Measurements from ENCODE around the gene DNAH7.
"Not testable (repeated sequence)": the region's sequence is repeated elsewhere in the genome, so short reads cannot be mapped to it uniquely, and the experiment has no call there.

The DNAH7 gene

DNA sequence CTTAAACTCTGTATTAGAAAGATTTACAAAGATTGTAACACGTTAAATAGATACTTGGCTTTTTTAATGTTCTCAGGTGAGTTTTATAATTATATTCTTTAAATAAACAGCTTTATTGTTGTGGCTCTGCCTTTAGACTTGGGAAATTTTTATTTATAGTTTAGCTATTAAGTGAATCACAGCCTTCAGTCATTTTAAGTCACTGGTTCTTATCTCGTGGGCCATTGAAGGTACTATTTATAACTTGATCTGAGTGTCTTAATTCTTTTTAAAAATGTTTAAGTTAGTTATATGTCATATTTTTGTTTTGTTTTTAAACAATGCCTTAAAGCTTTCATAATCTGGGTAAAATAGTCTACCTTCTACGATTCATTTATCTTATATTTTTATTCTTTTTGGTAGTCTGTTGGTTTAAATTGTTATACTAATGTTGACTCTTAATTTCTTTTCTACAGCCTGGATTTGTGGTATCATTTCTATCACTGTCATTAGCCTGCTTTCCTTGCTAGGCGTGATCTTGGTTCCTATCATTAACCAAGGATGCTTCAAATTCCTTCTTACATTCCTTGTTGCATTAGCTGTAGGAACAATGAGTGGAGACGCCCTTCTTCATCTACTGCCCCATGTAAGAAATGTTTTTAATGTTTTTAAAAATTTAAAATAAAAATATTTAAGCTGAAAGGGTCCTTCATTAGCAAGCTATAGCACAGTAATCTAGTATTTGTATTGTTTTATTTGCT lies 362.3 kb downstream of the DNAH7 start:
- Histone ChIP-seq H3K4me1 (ENCODE audit: control insufficient read depth, low read depth, low read length) (peaks cover 9% of the 10 kb centered on the region), H3K9me3 (ENCODE audit: control insufficient read depth, low read depth, low read length) (no peaks in the 10 kb centered on the region), H3K4me3 (ENCODE audit: low read length) (no peak overlapping the region), H3K36me3 (ENCODE audit: control insufficient read depth, low read depth, low read length) (peaks cover 9% of the 10 kb centered on the region), H3K9ac (ENCODE audit: low read length) (no peak overlapping the region), H3K27ac (ENCODE audit: low read length) (peak overlapping the region; percentile 59), H3K27me3 (ENCODE audit: control insufficient read depth, insufficient read depth, low read length) (no peaks in the 10 kb centered on the region)

DNA sequence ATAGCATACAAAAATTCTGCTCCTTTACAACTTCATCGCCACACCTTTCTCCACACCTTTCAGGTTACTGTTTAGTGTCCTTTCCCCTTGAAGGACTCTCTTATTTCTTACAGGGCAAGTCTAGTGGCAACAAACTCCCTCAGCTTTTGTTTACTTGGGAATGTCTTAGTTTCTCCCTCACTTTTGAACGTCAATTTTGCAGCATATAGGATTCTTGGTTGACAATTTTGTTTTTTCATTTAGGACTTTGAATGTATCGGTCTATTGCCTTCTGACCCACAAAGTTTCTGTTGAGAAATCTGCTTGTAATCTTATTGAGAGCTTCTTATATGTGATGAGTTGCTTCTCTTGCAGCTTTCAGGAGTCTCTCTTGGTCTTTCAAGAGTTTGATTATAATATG lies 368.2 kb downstream of the DNAH7 start:
- Histone ChIP-seq H3K36me3 (ENCODE audit: control insufficient read depth, low read depth, low read length) (no peaks in the 10 kb centered on the region), H3K27ac (ENCODE audit: low read length) (no peak overlapping the region), H3K9ac (ENCODE audit: low read length) (no peak overlapping the region), H3K9me3 (ENCODE audit: control insufficient read depth, low read depth, low read length) (no peaks in the 10 kb centered on the region), H3K27me3 (ENCODE audit: control insufficient read depth, insufficient read depth, low read length) (no peaks in the 10 kb centered on the region), H3K4me1 (ENCODE audit: control insufficient read depth, low read depth, low read length) (peaks cover 1% of the 10 kb centered on the region), H3K4me3 (ENCODE audit: low read length) (no peak overlapping the region)

DNA sequence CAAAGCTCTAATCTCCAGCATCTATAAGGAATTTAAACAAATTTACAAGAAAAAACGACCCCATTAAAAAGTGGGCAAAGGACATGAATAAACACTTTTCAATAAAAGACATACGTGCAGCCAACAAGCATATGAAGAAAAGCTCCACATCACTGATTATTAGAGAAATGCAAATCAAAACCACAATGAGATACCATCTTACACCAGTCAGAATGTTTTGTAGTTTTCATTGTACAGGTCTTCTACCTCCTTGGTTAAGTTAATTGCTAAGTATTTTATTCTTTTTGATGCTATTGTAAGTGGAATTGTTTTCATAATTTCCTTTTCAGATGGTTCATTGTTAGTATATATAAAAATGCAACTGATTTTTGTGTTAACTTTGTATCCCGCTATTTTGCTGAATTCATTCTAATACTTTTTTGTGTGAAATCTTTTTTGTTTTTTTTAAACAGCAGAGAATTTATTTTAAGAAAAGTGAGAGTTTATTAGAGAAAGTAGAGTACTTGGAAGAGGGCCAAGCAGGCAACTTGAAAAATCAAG lies 370.9 kb downstream of the DNAH7 start:
- Histone ChIP-seq H3K36me3 (ENCODE audit: control insufficient read depth, low read depth, low read length) (no peaks in the 10 kb centered on the region), H3K9me3 (ENCODE audit: control insufficient read depth, low read depth, low read length) (no peaks in the 10 kb centered on the region), H3K27ac (ENCODE audit: low read length) (no peak overlapping the region), H3K4me1 (ENCODE audit: control insufficient read depth, low read depth, low read length) (peaks cover 12% of the 10 kb centered on the region), H3K27me3 (ENCODE audit: control insufficient read depth, insufficient read depth, low read length) (no peaks in the 10 kb centered on the region), H3K4me3 (ENCODE audit: low read length) (no peak overlapping the region), H3K9ac (ENCODE audit: low read length) (no peak overlapping the region)

DNA sequence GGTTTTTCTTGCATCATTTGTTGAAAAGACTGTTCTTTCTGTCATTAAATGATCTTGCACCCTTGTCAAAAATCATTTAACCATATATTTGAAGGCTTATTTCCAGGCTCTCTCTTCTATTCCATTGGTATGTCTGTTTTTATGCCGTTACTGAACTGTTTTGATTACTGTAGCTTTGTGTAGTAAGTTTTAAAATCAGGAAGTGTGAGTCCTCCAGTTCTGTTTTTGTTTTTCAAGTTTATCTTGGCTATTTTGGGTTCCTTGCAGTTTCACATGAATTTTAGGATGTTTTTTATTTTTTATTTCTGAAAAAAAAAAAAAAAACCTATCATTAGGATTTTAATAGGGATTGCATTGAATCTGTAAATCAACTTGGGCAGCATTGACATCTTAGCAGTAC lies 372.6 kb downstream of the DNAH7 start:
- Histone ChIP-seq H3K4me3 (ENCODE audit: low read length) (no peak overlapping the region), H3K27me3 (ENCODE audit: control insufficient read depth, insufficient read depth, low read length) (no peaks in the 10 kb centered on the region), H3K27ac (ENCODE audit: low read length) (no peak overlapping the region), H3K9me3 (ENCODE audit: control insufficient read depth, low read depth, low read length) (no peaks in the 10 kb centered on the region), H3K4me1 (ENCODE audit: control insufficient read depth, low read depth, low read length) (peaks cover 12% of the 10 kb centered on the region), H3K36me3 (ENCODE audit: control insufficient read depth, low read depth, low read length) (no peaks in the 10 kb centered on the region), H3K9ac (ENCODE audit: low read length) (no peak overlapping the region)

DNA sequence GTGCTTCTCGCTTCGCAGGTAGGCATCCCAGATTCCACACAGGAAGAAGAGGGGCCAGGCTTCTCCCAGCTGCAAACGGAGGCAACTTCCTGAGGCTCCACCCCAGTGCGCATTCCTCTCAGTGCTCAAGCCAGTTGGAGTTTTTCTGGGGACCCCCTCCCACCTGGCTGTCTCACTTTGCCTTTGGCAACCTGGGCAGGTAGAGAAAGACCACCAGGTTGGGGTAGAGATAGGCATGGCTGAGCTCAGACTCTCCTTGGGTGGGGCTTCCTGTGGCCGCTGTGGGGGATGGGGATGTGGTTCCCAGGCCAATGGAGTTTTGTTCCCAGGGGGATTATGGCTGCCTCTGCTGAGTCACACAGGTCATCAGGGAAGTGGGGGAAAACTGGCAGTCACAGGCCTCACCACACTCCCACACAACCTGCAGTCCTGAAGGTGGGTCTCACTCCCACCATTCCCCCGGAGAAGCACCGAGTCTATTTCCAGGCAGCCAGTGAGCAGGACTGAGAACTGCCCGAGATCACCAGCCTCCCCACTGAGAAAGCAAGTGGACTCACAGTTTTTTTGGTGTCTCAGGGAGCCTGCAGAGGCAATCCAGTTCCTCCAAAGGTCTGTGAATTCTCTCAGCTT lies 373.5 kb downstream of the DNAH7 start:
- Histone ChIP-seq H3K4me3 (ENCODE audit: low read length) (no peak overlapping the region), H3K4me1 (ENCODE audit: control insufficient read depth, low read depth, low read length) (peaks cover 12% of the 10 kb centered on the region), H3K27ac (ENCODE audit: low read length) (peak overlapping the region; percentile 67), H3K9me3 (ENCODE audit: control insufficient read depth, low read depth, low read length) (no peaks in the 10 kb centered on the region), H3K9ac (ENCODE audit: low read length) (no peak overlapping the region), H3K36me3 (ENCODE audit: control insufficient read depth, low read depth, low read length) (no peaks in the 10 kb centered on the region), H3K27me3 (ENCODE audit: control insufficient read depth, insufficient read depth, low read length) (no peaks in the 10 kb centered on the region)

DNA sequence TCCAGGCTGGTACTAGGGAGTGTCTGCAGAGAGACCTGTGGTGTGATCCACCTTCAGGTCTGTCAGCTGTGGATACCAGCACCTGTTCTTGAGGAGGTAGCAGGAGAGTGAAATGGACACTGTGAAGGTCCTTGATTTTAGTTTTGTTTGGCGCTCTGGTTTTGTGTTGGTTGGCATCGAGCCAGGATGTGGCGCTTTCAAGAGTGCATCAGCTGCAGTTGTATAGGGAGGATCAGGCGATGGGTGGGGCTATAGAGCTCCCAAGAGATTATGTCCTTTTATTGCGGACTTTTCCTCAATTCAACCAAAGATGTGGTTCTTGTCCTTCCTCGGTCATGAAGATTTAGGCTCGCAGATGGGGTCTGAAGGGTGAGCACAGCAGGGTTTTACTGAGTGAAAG lies 374.1 kb downstream of the DNAH7 start:
- H3K9me3 ChIP-seq (ENCODE audit: control insufficient read depth, low read depth, low read length): no peaks in the 10 kb centered on the region
- H3K4me1 ChIP-seq (ENCODE audit: control insufficient read depth, low read depth, low read length): peaks cover 12% of the 10 kb centered on the region
- no peaks in the 10 kb centered on the region for H3K36me3 ChIP-seq (ENCODE audit: control insufficient read depth, low read depth, low read length)
- H3K4me3 ChIP-seq (ENCODE audit: low read length): no peak overlapping the region
- no peak overlapping the region for H3K9ac ChIP-seq (ENCODE audit: low read length)
- H3K27me3 ChIP-seq (ENCODE audit: control insufficient read depth, insufficient read depth, low read length): no peaks in the 10 kb centered on the region
- H3K27ac ChIP-seq (ENCODE audit: low read length): no peak overlapping the region

DNA sequence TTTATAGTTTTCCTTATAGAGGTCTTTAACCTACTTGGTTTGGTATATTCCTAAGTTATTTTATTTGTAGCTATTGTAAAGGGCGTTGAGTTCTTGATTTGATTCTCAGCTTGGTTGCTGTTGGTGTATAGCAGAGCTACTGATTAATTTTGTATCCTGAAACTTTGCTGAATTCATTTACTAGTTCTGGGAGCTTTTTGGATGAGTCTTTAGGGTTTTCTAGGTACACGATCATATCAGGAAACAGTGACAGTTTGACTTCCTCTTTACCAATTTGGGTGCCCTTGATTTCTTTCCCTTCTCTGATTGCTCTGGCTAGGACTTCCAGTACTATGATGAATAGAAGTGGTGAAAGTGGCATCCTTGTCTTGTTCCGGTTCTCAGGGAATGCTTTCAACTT lies 376.1 kb downstream of the DNAH7 start:
- not testable (repeated sequence) for H3K36me3 ChIP-seq (ENCODE audit: control insufficient read depth, low read depth, low read length); H3K27ac ChIP-seq (ENCODE audit: low read length); H3K9ac ChIP-seq (ENCODE audit: low read length); H3K9me3 ChIP-seq (ENCODE audit: control insufficient read depth, low read depth, low read length); H3K27me3 ChIP-seq (ENCODE audit: control insufficient read depth, insufficient read depth, low read length); H3K4me3 ChIP-seq (ENCODE audit: low read length)
- peaks cover 16% of the 10 kb centered on the region for H3K4me1 ChIP-seq (ENCODE audit: control insufficient read depth, low read depth, low read length)
